GM10248 (cell line): ENCODE results near the gene CRLF1.
A peak's percentile ranks its signal among the peaks of the same experiment; 100 is the strongest.

Experiments used
- CTCF ChIA-PET: fragments of 300-600 bp; sonication (Branson Sonifier 250); formaldehyde crosslinking; extraction: SDS; loops from one replicate; lab custom pipeline; 2021; ENCODE audit warnings: antibody characterized with exemption; lab: Yijun Ruan, JAX
- POLR2A ChIA-PET: fragments of 350-650 bp; sonication (Branson Sonifier 250); formaldehyde crosslinking; extraction: SDS; loops from one replicate; lab custom pipeline; 2020; ENCODE audit warnings: antibody characterized with exemption; lab: Yijun Ruan, JAX
- DNase-seq: peaks from one replicate; pipeline ENCODE4 v3.0.0; 2012; ENCODE audit errors: extremely low spot score
- TF ChIP-seq, protein P1 (sequence below): IDR thresholded peaks from 2 replicates; pipeline ENCODE4 v1.5.1; 2012; ENCODE audit warnings: mild to moderate bottlenecking, low read depth; ENCODE audit errors: extremely low read depth, missing control alignments, control extremely low read depth

CRLF1 gene

DNA sequence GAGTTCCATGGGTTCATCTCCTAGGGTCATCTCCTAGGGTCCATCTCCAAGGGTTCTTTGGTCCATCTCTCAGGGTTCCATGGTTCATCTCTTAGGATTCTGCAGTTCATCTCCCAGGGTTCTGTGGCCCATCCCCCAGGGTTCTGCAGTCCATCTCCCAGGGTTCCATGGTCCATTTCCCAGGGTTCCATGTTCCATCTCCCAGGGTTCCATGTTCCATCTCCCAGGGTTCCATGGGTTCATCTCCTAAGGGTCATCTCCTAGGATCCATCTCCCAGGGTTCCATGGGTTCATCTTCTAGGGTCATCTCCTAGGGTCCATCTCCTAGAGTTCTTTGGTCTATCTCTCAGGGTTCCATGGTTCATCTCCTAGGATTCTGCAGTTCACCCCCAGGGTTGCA is 11.0 kb upstream of the CRLF1 start:
- TF ChIP-seq, protein P1, sequence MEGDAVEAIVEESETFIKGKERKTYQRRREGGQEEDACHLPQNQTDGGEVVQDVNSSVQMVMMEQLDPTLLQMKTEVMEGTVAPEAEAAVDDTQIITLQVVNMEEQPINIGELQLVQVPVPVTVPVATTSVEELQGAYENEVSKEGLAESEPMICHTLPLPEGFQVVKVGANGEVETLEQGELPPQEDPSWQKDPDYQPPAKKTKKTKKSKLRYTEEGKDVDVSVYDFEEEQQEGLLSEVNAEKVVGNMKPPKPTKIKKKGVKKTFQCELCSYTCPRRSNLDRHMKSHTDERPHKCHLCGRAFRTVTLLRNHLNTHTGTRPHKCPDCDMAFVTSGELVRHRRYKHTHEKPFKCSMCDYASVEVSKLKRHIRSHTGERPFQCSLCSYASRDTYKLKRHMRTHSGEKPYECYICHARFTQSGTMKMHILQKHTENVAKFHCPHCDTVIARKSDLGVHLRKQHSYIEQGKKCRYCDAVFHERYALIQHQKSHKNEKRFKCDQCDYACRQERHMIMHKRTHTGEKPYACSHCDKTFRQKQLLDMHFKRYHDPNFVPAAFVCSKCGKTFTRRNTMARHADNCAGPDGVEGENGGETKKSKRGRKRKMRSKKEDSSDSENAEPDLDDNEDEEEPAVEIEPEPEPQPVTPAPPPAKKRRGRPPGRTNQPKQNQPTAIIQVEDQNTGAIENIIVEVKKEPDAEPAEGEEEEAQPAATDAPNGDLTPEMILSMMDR = no peak
- ChIA-PET POLR2A (no interaction called here), CTCF (no interaction called here)
- DNase-seq = no peak

DNA sequence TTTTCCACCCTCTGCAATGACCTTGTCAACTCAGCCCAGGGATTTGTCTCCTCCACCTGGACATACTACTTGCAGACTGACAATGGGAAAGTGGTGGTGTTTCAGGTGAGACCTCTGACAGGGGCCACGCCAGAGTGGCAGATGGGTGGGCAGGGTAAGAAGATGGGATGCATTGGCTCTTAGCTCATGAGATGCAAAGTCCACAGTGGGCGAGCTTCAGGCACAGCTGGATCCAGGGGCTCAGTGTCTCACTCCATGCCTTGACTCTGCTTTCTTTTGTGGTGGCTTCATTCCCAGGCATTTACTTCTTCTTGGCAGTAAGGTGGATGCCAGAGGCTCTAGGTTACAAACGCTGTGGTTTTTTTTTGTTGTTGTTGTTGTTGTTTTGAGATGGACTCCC is 9.4 kb upstream of the CRLF1 start:
- CTCF ChIA-PET = interaction anchor here (1.0 to 3.0 kb wide), 3 partner anchors 20 to 27 kb away, joined by 3 to 13 read pairs (median 5); partner anchors contain the start of gene REX1BD
- no peak for DNase-seq
- POLR2A ChIA-PET = no interaction called here
- TF ChIP-seq, protein P1 = no peak

DNA sequence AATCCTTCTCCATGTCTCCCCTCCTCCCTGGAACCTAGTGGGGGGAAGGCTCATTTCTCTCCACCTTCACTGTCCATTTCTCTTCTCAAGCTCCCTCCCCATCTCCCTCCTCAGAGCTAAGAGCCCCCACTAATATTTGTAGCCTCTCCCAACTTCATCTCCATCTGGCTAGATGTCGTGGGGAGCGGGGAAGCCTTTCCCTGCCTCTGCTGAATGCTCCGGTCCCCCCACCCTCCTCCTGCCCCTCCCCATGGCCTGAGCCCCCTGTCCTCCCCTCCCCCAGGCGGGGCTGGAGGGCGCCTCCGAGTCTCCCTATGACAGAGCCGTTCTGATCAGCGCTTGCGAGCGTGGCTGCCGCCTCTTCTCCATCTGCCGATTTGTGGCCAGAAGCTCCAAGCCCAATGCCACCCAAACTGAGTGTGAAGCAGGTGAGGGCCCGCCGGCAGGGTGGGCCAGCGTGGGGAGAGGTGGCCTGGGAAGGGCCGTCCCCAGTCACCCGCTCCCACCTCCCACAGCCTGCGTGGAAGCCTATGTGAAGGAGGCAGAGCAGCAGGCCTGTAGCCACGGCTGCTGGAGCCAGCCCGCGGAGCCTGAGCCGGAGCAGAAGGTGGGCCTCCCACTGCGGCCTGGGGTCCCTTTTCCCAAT is 7.1 kb upstream of the CRLF1 start:
- ChIA-PET CTCF (interaction anchor here (1.3 to 2.1 kb wide), 2 partner anchors 20 to 152 kb away, joined by 3 to 10 read pairs; no protein-coding TSS in a partner anchor), POLR2A (no interaction called here)
- DNase-seq = no peak
- TF ChIP-seq, protein P1 = no peak

DNA sequence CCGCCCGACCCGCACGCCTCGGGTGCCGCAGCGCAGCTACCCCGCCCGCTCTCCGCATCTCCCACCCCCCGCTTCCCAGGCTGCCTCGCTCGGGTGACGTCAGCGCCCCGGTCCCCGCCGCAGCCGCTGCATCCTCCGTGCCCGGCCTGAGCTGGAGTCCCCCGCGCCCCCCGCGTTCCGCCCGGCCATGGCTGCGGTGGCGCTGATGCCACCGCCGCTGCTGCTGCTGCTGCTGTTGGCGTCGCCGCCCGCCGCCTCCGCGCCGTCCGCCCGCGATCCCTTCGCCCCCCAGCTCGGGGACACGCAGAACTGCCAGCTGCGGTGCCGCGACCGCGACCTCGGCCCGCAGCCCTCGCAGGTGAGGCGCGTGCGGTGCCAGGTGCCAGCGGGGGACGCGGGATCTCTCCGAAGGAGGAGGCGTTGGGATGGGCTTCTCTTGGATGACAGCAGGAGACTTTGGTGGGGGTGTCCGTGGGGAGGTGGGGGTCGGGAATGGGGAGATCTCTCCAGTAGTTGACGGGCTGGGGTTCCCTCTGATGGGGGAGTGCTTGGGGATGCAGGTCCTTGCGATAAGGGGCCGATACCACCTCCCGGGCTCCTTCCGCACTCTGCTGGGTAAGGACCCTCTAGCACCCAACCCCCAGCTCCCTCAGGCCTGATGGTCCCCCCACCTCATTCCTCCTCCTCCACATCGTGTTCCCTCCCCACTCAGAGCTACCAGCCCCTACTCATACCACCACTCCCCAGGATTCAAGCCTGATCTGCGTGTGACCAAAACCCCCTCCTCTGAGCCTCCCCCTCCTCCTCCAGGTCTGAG is 6.4 kb upstream of the CRLF1 start, which contains the start of gene TMEM59L:
Gene TMEM59L (plus strand): TSS at position 99 of the 817 bp plus-strand sequence. CDS start 89 bp downstream, at position 188.
- DNase-seq = peak; percentile 39
- TF ChIP-seq, protein P1 = no peak
- CTCF ChIA-PET = interaction anchor here (1.3 to 2.1 kb wide), 3 partner anchors 19 to 162 kb away, joined by 3 to 10 read pairs (median 4); no protein-coding TSS in a partner anchor
- POLR2A ChIA-PET = no interaction called here

DNA sequence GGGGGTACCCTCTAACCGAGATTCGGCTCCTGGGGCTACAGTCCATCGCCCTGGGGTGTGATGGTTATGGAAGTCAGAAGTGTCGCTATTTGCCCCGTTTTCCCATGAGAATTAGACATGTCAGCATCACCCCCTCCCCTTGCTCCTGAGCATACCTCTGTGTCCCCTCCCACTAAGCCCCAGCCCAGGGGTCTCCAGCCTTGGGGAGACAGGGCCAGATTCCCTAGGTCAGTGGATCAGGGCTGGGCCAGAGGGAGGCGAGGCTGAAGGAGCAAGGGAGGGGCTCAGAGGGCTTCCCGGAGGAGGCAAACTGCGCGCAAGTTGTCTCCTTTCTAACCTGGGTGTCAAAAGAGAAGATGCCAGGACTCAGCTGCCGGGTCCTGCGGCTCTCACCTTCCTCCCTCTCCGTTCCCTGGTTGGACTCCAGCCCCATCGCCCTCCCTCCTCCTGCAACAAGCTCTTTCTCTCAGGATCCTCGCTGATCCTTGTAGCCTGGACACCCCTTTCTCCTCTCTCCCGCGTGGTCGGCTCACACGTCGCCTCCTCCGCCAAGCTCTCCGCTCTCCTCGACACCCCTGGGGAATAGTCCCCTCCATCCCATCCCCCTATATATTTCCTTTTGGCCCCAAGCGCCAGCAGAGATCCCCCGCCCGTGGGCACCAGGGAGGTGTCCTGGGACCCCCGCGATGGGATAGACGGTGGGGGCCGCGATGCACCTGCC is 5.6 kb upstream of the CRLF1 start:
- no peak for DNase-seq
- TF ChIP-seq, protein P1 = no peak
- CTCF ChIA-PET = interaction anchor here (1.4 to 2.1 kb wide), 2 partner anchors 18 to 162 kb away, joined by 4 to 10 read pairs; no protein-coding TSS in a partner anchor
- POLR2A ChIA-PET = no interaction called here
